ENCODE measurements around the gene ANKRD45. TPM values are rescaled to one million over a fixed set of nuclear protein-coding genes. Genes with fewer than 3 reads are reported as not detected.
"Not testable (repeated sequence)": the region's sequence is repeated elsewhere in the genome, so short reads cannot be mapped to it uniquely, and the experiment has no call there.

The ANKRD45 gene
- total RNA-seq, 1 experiment from 2014 or later: not detected

- H3K9me2 ChIP-seq (ENCODE audit: insufficient read depth): no peaks in the 10 kb centered on the region
- no peak for DNase-seq
- 0 out of 2 replicates have a peak, but pooled peaks cover 3% of the 10 kb centered on the region for H3K9me3 ChIP-seq (ENCODE audit: insufficient read depth, low read depth)
- no peak overlapping the region for H3K27ac ChIP-seq
- H2AFZ ChIP-seq: no peak overlapping the region
- intact Hi-C loops (cut with micrococcal nuclease; ENCODE audit: unreplicated experiment): no loop called here
- H3F3A ChIP-seq (ENCODE audit: insufficient read depth, low read depth): no peaks in the 10 kb centered on the region
- no peaks in the 10 kb centered on the region for H3K36me3 ChIP-seq (ENCODE audit: low read depth)
- CTCF ChIA-PET: no interaction called here
- POLR2A ChIA-PET (ENCODE audit: unreplicated experiment): no interaction called here
- TF ChIP-seq EZH2 (IDR thresholded peaks at IDR 0.05; ENCODE audit: low read depth) (no peak), CTCF (conservative IDR thresholded peaks at IDR 0.05) (no peak)
- H3K4me3 ChIP-seq: no peak overlapping the region
- no TSS peak for BruUV-seq (replicated peaks)
- no peaks in the 10 kb centered on the region for H3K27me3 ChIP-seq (ENCODE audit: insufficient read depth, low read depth)
- H3K79me2 ChIP-seq (ENCODE audit: low read depth): no peaks in the 10 kb centered on the region
- no peaks in the 10 kb centered on the region for H3K4me1 ChIP-seq (replicated peaks; ENCODE audit: insufficient read depth)
- H4K20me1 ChIP-seq (ENCODE audit: insufficient read depth): no peaks in the 10 kb centered on the region
- no peak overlapping the region for H3K4me2 ChIP-seq
Observed at GRCh38 chr1:173596097-173596825, 73.4 kb downstream of the ANKRD45 start.

GRCh38 chr1:173591138-173591537, 78.5 kb downstream of the ANKRD45 start:
- H2AFZ ChIP-seq; POLR2A ChIA-PET (ENCODE audit: unreplicated experiment); H3K4me2 ChIP-seq; H3K4me3 ChIP-seq; H4K20me1 ChIP-seq (ENCODE audit: insufficient read depth); CTCF ChIA-PET; intact Hi-C loops (cut with micrococcal nuclease; ENCODE audit: unreplicated experiment); DNase-seq; H3K36me3 ChIP-seq (ENCODE audit: low read depth); H3K27ac ChIP-seq; H3K27me3 ChIP-seq (ENCODE audit: insufficient read depth, low read depth); H3K4me1 ChIP-seq (replicated peaks; ENCODE audit: insufficient read depth); H3K9me3 ChIP-seq (ENCODE audit: insufficient read depth, low read depth); H3K9me2 ChIP-seq (ENCODE audit: insufficient read depth); H3F3A ChIP-seq (ENCODE audit: insufficient read depth, low read depth); BruUV-seq (replicated peaks); H3K79me2 ChIP-seq (ENCODE audit: low read depth): not testable (repeated sequence)

- intact Hi-C loops (cut with micrococcal nuclease; ENCODE audit: unreplicated experiment): no loop called here
- Histone ChIP-seq H3F3A (ENCODE audit: insufficient read depth, low read depth) (no peaks in the 10 kb centered on the region), H3K4me2 (no peak overlapping the region), H3K36me3 (ENCODE audit: low read depth) (no peaks in the 10 kb centered on the region), H3K9me3 (ENCODE audit: insufficient read depth, low read depth) (no peaks in the 10 kb centered on the region), H3K27ac (no peak overlapping the region), H3K79me2 (ENCODE audit: low read depth) (no peaks in the 10 kb centered on the region), H2AFZ (no peak overlapping the region), H3K9me2 (ENCODE audit: insufficient read depth) (no peaks in the 10 kb centered on the region), H3K4me3 (no peak overlapping the region), H3K27me3 (ENCODE audit: insufficient read depth, low read depth) (no peaks in the 10 kb centered on the region), H3K4me1 (replicated peaks; ENCODE audit: insufficient read depth) (no peaks in the 10 kb centered on the region; the same call in 1 of the 2 replicates), H4K20me1 (ENCODE audit: insufficient read depth) (no peaks in the 10 kb centered on the region)
- DNase-seq: no peak
- TF ChIP-seq CTCF (conservative IDR thresholded peaks at IDR 0.05) (no peak), EZH2 (IDR thresholded peaks at IDR 0.05; ENCODE audit: low read depth) (no peak)
- ChIA-PET CTCF (no interaction called here), POLR2A (ENCODE audit: unreplicated experiment) (interaction anchor here (0.8 kb wide), 1 partner anchor 63 kb away, joined by 4 read pairs; no protein-coding TSS in a partner anchor)
- no TSS peak for BruUV-seq (replicated peaks)
Observed at GRCh38 chr1:173590557-173590956, 79.1 kb downstream of the ANKRD45 start.

Data from PC-9 (cell line).